GM19455 (cell line): ENCODE results near the gene OR2V1.
"Not testable (repeated sequence)": the region's sequence is repeated elsewhere in the genome, so short reads cannot be mapped to it uniquely, and the experiment has no call there.

Source experiments
- ATAC-seq: cut with Tn5 transposase; IDR thresholded peaks from one replicate; pipeline ENCODE4 v1.9.1; 2021; ENCODE audit not compliant: unreplicated experiment

OR2V1 gene

GRCh38 chr5:181105391-181106025 is 25.5 kb downstream of the OR2V1 start:
- ATAC-seq = no peak

DNA sequence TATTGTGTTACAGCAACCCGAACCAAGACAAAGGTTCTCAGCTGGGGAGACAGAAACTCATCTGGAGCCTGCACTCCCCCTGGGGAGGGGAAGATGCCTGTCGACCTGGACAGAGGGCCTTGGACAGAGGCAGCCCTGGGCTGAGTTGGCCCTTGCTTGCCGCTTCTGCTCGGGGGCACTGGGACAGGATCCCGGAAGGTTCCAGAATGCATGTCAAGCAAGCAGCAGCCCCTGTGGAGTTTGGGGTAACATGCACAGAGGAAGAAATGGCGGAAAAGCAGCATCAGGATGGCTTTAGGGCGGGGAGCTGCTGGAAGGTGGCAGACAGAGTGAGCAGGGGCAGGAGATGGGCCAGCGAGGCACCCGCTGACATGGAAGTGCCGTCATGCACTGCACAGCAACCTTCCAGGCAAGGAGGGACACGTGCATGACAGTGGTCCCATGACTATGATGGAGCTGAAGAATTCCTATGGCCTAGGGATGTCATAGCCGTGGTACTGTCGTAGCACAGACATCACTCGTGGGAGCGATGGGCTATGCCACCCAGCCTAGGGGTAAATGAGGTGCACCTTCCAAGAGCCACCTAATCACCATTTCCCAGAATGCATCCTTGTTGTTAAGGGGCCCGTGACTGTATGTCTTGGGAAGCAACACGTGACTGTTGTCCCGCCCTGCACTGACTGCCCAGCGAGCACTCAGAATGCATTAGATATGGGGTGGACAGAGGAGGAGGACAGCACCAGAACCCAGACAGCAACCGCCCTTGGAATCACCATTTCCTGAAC is 26.2 kb downstream of the OR2V1 start:
- not testable (repeated sequence) for ATAC-seq

DNA sequence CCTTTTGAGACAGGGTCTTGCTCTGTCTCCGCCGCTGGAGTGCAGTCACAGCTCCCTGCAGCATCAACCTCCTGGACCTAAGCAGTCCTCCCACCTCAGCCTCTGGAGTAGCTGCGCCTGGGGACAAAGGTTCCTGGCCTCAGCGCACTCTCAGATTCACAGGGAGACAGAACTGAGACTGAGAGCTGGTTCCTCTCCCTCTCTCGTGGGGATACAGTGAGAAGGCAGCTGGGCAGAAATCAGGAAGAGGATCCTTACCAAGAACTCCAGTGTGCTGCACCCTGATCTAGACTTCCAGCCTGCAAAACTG is 26.8 kb downstream of the OR2V1 start:
- not testable (repeated sequence) for ATAC-seq

GRCh38 chr5:181101930-181102674 is 28.9 kb downstream of the OR2V1 start:
- ATAC-seq = not testable (repeated sequence)

GRCh38 chr5:181101030-181101641 is 29.8 kb downstream of the OR2V1 start:
- not testable (repeated sequence) for ATAC-seq

DNA sequence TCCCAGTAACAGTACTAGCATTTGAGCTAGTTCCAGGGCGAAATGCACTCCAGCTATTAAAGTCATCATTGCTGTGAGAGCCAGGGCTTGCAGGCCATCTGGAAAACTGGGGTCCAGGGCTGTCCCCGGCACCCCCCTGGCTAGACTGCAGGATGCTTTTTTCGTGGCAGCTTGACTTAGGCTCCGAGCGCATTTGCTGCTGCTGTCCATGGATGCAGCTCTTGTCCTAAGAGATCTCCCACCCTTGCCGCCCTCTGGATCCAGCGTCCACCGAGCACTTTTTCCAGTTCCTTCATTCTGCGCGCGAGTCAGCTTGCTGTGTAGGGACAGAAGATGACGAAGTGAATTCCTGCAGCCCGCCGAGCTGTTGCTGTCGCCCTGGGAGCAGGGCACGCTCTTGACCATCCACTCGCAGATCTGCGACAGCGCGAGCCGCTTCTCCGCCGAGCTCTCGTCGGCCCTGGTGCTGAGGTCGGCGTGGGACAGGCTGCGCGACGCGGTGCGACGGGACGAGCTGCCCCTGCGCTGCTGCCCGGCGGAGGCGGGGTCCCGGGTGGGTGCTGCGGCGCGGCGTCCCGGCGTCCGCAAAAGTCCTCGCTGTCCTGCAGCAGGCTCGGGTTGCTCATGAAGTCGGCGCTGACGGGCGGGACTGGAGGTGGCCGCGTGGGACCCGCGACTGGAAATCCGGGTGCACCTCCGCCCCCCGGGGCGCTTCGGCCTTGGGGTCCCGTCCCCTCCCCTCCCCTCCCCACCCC is 30.7 kb downstream of the OR2V1 start:
- no peak for ATAC-seq

- no peak for ATAC-seq
Observed at GRCh38 chr5:181099602-181100086, 31.3 kb downstream of the OR2V1 start.

DNA sequence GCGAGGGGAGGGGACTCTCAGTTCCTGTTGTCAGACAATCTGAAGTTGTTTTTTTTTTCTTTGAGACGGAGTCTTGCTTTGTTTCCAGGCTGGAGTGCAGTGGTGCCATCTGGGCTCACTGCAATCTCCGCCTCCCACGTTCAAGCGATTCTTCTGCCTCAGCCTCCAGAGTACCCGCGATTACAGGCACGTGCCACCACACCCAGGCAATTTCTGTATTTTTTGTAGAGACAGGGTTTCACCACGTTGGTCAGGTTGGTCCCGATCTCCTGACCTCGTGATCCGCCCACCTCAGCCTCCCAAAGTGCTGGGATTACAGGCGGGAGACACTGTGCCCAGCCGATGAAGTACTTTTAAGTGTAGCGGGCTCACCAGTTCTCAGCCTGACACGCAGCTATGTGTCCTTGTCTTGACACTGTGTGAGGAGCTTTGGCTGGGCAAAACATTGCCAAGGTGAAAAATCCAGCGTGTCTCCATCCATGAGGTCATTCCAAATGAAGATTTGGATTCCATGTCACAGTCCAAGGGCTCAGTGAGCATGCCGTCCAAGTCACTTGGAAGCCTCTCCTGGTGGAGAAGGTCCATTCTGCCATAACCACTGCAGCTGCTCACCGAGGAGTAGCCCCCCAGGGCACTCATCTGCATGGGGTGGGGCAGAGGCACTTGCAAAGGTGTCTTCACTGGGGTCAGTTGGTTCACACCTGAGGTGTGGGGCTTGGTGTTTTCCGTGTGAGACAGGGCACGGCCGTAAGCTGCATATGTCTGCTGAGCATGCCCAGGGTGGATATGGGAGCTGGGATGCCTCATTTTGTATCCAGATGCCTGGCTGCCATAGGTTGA is 32.0 kb downstream of the OR2V1 start:
- no peak for ATAC-seq

DNA sequence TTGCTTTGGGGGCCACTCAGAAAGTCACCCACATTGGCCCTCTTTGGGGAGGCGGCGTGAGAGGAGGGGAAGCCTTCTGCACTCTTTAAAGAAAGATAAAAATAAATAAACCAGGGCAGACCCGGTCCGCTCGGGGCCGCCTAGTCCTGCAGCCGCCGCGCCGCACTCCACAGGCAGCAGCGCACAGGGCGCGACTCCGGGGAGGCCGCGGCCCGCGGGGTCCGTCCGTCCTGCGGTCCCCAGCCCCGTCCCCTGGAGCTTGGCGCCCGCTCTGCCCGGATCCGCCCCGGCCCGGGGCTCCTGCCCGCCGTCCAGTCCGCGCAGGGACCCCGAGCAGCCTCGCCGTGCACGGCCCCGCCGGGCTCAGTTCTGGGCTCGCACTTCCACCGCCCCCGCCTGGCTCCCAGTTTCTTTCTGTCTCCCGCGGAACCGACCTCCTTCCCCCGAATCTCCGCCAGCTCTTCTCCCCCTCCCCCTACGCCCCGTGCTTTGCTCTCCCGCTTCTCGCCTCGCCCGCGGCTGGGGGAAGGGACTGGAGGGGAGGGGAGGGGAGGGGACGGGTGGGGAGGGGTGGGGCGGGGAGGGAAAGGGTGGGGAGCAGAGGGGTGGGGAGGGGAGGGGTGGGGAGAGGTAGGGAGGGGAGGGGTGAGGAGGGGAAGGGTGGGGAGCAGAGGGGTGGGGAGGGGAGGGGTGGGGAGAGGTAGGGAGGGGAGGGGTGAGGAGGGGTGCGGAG is 33.0 kb downstream of the OR2V1 start:
- ATAC-seq = not testable (repeated sequence)

GRCh38 chr5:181097383-181097753 is 33.6 kb downstream of the OR2V1 start:
- not testable (repeated sequence) for ATAC-seq

- ATAC-seq = not testable (repeated sequence)
Observed at GRCh38 chr5:181096721-181097382, 34.1 kb downstream of the OR2V1 start.

DNA sequence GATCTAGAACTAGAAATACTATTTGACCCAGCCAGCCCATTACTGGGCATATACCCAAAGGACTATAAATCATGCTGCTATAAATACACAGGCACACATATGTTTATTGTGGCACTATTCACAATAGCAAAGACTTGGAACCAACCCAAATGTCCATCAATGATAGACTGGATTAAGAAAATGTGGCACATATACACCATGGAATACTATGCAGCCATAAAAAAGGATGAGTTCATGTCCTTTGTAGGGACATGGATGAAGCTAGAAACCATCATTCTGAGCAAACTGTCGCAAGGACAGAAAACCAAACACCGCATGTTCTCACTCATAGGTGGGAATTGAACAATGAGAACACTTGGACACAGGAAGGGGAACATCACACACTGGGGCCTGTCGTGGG is 35.8 kb downstream of the OR2V1 start:
- ATAC-seq = not testable (repeated sequence)

DNA sequence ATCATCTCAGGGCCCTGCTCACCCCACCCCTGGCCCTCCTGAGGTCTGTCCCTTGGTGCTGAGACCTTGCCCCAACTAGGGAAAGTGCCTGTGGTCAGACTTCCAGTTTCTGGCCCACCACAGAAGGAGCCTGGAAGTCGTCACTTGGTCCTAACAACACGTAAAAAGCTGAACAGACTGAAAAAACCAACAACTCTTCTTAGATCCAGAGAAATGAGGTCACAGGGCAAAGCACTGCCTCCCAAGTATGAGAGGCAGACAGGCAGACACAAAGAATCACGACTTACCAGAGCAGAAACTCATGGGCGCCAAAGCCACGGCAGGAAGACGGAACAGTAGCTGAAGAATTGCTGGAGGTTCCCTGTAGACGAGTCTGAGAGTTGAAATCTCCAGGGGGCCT is 38.5 kb downstream of the OR2V1 start:
- ATAC-seq = no peak

GRCh38 chr5:181088289-181088688 is 42.7 kb downstream of the OR2V1 start:
- ATAC-seq = no peak

DNA sequence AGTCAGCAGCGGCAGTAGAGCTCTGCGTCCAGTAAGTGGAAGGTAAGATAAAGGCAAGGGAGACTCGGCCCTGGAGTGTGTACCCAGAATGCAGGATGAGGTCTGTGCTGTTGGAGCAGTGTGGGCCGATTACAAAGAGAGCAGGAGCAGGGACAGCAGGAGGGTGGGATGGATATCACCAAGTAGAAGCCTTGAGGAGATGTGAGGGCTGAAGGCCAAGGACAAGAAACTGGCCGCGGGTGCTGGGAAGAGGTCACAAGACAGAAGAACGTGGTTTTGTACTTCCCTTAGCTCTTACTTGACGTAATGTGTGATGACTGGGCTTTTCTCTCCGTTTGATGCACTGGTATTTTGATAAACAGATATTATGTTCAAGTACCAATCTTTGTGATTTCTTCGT is 43.7 kb downstream of the OR2V1 start:
- no peak for ATAC-seq

- ATAC-seq = no peak
Observed at GRCh38 chr5:181086884-181087205, 44.1 kb downstream of the OR2V1 start.

DNA sequence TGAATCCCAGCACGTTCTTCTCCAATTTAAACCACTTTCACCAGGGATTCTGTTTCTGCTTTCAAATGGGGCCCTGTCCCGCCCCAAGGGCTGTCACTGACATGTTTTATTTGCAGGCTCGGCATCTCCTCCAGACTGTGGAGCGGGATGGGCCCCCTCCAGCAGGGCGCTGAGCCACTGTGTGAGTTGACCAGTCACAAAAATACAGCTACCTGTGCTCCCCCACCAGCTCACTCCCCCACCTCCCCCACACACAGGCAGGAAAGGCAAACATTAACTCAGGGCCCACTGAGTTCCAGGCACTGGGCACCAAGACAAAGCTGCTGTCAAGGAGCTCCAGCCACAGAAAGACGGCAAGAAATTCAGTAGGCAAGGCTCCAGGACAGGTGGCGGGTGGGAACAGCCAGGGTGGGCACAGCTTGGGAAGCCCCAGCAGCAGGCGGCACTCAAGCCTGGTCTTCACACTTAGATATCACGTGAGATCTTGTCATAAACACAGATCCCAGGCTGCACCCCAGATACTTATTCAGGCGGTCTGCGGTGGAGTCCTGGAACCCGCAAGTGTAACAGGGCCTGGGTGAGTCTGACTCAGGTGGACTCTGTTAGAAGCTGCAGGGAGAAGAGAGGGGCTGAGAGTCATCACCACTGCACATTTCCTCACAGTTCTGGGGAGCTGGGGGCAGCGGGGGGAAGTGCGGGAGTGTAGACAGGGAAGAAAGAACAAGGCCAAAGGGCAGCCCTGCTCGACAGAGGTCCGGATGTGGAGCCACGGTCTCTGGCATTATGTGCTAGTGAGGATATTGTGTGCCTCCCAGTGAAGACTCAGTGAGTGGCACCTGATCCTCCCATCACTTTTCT is 44.7 kb downstream of the OR2V1 start:
- ATAC-seq = no peak
